HG03103 (cell line): ENCODE data around the gene MEAF6.

Experiments
- ATAC-seq: cut with Tn5 transposase; IDR thresholded peaks from one replicate; pipeline ENCODE4 v1.9.1; 2021; ENCODE audit warnings: low read depth; ENCODE audit not compliant: unreplicated experiment

MEAF6 gene

GRCh38 chr1:37485902-37486679 lies 28.5 kb downstream of the MEAF6 start:
- ATAC-seq, result no peak

- ATAC-seq, result no peak
Measured at GRCh38 chr1:37484325-37485051, 30.1 kb downstream of the MEAF6 start.

DNA sequence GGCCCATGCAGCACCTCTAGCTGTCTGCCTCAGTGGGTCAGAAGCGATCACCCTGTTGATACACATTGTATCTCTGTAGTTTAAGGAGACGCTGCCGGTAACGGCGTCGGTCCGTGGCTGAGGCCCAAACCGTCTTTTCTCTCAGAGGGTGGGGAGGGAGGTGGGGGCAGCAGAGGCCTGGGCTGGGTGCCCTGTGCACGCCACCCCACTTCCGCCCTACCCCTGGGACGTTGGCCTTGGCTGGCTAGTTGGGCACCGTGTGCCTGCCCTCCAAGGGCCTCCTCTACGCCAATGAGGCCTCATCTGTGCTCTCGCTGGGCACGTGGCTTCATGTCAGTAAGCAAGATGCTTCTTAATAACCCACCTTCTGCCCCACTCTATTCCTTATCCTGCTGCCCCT lies 30.8 kb downstream of the MEAF6 start:
- ATAC-seq, result no peak

DNA sequence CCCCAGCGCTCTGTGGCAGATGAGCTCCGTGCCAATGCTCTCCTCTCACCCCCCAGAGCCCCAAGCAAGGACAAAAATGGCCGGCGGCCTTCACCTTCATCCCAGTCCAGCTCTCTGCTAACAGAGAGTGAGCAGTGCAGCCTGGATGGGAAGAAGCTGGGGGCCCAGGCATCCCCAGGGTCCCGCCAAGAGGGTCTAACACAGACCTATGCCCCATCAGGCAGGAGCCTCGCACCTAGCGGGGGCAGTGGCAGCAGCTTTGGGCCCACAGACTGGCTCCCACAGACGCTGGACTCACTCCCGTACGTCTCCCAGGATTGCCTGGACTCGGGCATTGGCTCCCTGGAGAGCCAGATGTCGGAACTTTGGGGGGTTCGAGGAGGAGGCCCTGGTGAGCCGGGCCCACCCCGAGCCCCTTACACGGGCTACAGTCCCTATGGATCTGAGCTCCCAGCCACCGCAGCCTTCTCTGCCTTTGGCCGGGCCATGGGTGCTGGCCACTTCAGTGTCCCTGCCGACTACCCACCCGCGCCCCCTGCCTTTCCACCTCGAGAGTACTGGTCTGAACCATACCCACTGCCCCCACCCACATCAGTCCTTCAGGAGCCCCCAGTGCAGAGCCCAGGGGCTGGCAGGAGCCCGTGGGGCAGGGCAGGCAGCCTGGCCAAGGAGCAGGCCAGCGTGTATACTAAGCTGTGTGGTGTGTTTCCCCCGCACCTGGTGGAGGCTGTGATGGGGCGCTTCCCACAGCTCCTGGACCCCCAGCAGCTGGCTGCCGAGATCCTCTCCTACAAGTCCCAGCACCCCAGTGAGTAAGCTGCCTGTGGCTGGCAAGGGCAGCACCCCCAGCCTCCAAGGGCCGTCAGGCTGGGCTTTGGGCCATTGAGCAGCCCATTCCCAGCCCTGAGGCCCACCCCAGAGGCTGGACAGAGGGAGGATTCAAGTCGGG lies 31.5 kb downstream of the MEAF6 start:
- no peak for ATAC-seq

- no peak for ATAC-seq
Measured at GRCh38 chr1:37482004-37482785, 32.4 kb downstream of the MEAF6 start.

DNA sequence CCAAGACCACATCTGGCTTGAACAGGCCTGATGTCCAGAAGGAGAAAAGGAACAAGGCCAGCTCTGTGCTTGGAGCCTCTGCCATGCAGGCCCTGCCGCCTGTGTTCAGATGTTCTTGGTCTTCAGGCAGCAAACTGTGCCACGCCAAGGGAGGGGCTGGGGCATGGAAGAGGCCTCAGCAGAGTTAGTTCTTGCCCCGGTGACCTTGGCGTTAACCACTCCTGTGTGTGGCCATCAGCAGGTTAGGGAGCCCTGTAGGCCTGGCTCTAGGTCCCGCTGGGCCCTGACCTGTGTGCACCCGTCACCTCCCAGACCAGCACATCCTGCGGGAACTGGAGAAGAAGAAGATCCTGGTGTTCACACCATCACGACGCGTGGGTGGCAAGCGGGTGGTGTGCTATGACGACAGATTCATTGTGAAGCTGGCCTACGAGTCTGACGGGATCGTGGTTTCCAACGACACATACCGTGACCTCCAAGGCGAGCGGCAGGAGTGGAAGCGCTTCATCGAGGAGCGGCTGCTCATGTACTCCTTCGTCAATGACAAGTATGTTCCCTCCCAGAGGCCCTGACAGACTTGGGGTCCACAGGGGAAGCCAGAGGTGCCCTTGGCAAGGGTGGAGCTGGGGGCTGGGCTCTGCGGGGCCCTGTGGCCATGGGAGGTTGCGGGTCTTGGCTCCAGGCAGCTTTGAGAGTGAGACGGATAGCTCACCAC lies 33.1 kb downstream of the MEAF6 start:
- no peak for ATAC-seq

DNA sequence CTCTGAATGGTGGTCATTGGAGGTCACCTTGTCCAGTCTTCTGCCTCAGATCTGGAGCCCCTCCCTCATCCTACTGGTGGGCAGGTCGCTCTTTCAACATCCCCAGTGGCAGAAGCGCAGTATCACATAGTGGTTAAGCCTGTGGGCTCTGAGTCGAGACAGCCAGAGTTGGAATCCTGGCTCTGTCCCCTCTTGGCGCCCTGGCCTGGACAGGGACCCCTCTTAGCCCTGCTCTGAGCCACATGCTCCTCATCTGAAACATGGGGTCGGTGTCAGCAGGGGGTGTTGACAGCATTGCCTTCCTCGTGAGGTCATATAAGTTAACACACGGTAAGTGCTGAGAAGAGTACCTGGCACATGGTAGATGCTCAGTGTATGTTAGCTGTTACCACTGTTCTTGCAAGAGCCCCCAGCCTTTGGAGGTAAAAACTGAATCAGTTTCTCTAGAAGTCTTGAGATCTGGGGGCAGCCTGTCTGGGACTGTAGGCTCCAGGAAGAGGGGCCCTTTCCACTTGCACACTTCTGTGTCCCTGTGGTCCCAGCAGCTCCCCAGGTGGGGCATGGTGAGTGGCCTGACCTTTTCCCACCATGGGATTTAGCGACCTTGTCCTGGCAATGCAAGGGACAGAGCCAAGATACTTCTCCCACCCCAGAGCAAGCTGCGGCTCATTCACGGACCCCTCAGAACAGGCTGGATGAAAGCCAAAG lies 33.8 kb downstream of the MEAF6 start:
- ATAC-seq, result no peak

- ATAC-seq, result no peak
Measured at GRCh38 chr1:37480125-37480466, 34.5 kb downstream of the MEAF6 start.

- no peak for ATAC-seq
Measured at GRCh38 chr1:37479255-37480124, 35.1 kb downstream of the MEAF6 start.

GRCh38 chr1:37478890-37479254 lies 35.7 kb downstream of the MEAF6 start:
- no peak for ATAC-seq

DNA sequence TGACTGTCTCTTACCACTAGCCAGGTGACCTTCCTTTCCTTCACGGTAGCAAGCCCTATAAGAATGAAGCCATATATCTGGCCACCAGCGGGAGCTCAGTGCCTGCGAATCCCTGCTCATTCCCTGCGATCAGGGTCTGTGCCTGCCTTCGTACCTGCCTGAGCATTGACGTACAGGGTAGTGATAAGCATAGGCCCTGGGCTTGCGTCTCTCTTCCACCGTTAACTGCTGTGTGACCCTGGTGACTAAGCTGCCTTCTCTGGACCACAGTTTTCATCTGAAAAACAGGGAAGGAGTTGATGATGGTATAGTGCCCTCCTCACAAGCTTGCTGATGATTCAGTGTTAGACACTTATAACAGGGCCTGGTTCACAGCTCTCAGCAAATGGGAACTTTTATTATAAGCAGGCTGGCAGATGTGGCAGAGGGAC lies 36.1 kb downstream of the MEAF6 start:
- ATAC-seq, result no peak

DNA sequence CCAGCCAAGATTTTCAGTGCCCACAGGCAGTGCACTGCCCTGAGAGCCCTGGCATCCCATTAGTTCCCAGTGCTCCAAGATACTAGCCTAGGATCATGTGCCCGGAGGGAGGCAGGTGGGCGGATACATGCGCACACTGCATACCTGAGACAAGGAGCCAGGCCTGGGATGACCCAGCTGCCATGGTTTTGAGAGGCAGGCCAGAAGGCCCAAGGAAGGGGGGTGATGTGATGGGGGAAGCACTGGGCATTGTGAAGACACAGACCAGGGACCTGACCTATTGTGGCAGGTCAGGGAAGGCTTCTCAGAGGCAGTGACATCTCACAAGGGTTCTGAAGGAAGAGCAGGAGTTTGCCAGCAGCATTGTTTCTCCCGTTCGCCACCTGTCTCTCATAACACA lies 36.6 kb downstream of the MEAF6 start:
- no peak for ATAC-seq

DNA sequence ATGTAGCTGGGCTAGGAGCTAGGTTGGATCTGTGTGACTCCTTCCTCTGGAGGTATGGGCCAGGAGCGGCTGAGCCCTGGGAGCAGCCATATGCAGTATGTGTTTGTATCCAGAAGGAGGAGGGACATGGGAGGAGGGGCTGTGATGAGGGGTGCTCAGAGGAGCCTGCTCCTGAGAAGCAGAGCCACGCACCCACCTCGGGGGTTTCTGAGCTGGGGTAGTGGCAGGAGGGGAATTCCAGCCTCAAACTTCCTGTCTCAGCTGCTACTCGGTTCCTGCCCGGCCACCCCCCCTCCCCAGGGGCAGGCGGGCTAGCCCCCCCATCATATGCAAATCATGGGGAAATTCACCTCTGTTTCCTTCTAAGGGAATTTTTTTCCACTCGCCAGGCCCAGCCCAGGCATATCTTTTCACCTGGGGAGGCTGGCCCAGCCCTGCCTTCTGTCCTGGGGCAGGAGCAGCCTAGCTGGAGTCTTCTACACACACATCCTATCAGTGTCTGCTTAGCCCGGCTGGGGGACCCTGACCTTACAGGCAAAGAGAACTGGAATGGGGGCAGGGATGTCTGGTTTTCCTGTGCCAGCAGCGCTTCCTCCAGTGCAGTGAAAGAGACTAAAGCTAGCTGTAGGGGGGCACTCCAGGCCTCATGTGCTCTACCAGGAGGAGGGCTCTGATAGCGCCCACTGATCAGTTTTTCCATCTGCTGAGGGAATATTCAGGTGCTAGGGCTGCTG lies 37.2 kb downstream of the MEAF6 start:
- peak; percentile 23 for ATAC-seq

DNA sequence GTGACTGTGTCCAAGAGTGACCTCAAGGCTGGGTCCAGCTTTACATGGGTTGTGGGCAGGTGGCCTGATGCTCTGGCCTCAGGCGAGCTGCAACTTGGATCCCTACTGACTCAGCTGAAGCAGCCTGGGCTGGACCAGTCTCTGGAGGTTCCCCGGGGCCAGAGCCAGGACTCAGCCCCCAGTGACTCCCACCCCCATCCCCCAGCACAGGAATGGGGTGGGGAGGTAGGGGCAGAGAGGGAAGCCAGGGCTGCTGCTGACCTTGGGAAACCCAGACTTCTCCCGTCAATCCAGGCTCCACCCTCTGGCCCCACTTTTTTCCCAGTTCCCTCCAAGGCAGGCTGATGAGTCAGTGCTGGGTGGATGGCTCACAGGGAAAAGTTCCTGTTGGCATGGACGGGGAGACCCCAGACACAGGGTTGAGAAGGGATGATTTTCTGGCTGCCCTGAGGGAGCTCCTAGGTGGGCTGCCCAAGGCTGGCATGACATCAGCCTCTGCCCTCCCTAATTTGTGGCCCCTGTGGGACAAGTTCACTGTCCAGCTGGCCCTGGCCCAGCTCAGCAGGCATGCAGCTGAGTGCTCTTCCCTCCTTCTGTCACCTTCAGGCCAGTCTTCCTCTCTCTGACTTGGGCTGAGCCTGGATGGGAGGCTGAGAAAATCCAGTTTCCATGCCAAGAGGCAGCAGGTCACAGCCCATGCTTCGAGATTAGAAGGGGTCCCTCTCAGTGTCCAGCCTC lies 37.9 kb downstream of the MEAF6 start:
- no peak for ATAC-seq

- no peak for ATAC-seq
Measured at GRCh38 chr1:37476087-37476452, 38.5 kb downstream of the MEAF6 start.

DNA sequence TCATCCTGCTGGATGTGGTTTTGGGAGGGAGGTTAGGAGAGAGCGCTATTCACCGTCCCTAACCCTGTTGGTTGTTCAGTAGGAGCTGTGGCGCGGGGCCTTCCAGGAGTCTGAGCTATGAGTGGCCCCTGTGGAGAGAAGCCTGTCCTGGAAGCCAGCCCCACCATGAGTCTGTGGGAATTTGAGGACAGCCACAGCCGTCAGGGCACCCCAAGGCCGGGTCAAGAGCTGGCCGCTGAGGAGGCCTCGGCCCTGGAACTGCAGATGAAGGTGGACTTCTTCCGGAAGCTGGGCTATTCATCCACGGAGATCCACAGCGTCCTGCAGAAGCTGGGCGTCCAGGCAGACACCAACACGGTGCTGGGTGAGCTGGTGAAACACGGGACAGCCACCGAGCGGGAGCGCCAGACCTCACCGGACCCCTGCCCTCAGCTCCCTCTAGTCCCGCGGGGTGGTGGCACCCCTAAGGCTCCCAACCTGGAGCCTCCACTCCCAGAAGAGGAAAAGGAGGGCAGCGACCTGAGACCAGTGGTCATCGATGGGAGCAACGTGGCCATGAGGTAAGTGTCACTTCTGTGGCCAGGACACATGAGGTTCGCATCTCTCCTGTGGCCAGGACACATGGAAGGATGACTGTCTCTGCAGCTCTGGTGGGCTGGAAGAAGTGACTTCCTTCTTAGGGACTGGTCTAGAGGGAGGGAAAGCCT lies 39.0 kb downstream of the MEAF6 start:
- ATAC-seq, result no peak
